ENCODE results near the gene CCDC141. TPM values are rescaled to one million over a fixed set of nuclear protein-coding genes. Genes with fewer than 3 reads are reported as not detected.
A peak's percentile ranks its signal among the peaks of the same experiment; 100 is the strongest.
"Not testable (repeated sequence)": the region's sequence is repeated elsewhere in the genome, so short reads cannot be mapped to it uniquely, and the experiment has no call there.

The CCDC141 gene
- total and polyA plus RNA-seq, 7 donors = under 0.01 to 8.6 (median 3.8) TPM; not detected in 1

GRCh38 chr2:179017773-179018357 is 32.1 kb downstream of the CCDC141 start:
- no peak for DNase-seq
- Histone ChIP-seq H3K27me3 (no peaks in the 10 kb centered on the region), H3K9me3 (no peaks in the 10 kb centered on the region), H3K4me1 (peaks cover 0 to 12% (median 0%) of the 10 kb centered on the region in 4 donors), H3K27ac (no peak overlapping the region), H3K4me3 (no peak overlapping the region), H3K36me3 (no peaks in the 10 kb centered on the region)
- intact Hi-C loops (cut with DNase I) = loop anchor here (10.0 kb wide), 1 partner anchor 87 kb away; no protein-coding TSS in a partner anchor
- no peak for TF ChIP-seq CTCF (IDR thresholded peaks at IDR 0.05)
- TF ChIP-seq EP300 (IDR thresholded peaks at IDR 0.05) = peak in 1 of 4 donors; percentile 11
- no peak for TF ChIP-seq POLR2A (IDR thresholded peaks at IDR 0.05)
- TF ChIP-seq POLR2AphosphoS5 (IDR thresholded peaks at IDR 0.05) = peak in 2 of 4 donors; percentile 10 to 50
- WGBS, 2 donors = 45 to 55% methylated on average over 3 of the region's 3 CpGs

GRCh38 chr2:179014189-179014588 is 35.7 kb downstream of the CCDC141 start:
- H3K27ac ChIP-seq, H3K36me3 ChIP-seq, H3K4me3 ChIP-seq, DNase-seq, H3K9me3 ChIP-seq, H3K27me3 ChIP-seq: not testable (repeated sequence)
- H3K4me1 ChIP-seq = peaks cover 0 to 12% (median 0%) of the 10 kb centered on the region in 4 donors
- WGBS, 2 donors = 56 to 78% methylated on average over 3 of the region's 3 CpGs
- intact Hi-C loops (cut with DNase I) = loop anchor here (10.0 kb wide), 1 partner anchor 91 kb away; no protein-coding TSS in a partner anchor

- intact Hi-C loops (cut with DNase I) = no loop called here
- Histone ChIP-seq H3K9me3 (no peaks in the 10 kb centered on the region), H3K4me1 (no peaks in the 10 kb centered on the region), H3K4me3 (no peak overlapping the region), H3K36me3 (no peaks in the 10 kb centered on the region), H3K27me3 (no peaks in the 10 kb centered on the region), H3K27ac (no peak overlapping the region)
- TF ChIP-seq CTCF (IDR thresholded peaks at IDR 0.05) (no peak), POLR2AphosphoS5 (IDR thresholded peaks at IDR 0.05) (no peak), EP300 (IDR thresholded peaks at IDR 0.05) (no peak), POLR2A (IDR thresholded peaks at IDR 0.05) (no peak)
- no peak for DNase-seq
- 17 to 67% methylated on average over 1 of the region's 1 CpG for WGBS, 2 donors
These were observed 44.0 kb downstream of the CCDC141 start for GRCh38 chr2:179005976-179006375.

GRCh38 chr2:178999476-178999875 is 50.5 kb downstream of the CCDC141 start:
- Histone ChIP-seq H3K4me1 (no peaks in the 10 kb centered on the region), H3K9me3 (no peaks in the 10 kb centered on the region), H3K27ac (no peak overlapping the region), H3K4me3 (no peak overlapping the region), H3K36me3 (no peaks in the 10 kb centered on the region), H3K27me3 (no peaks in the 10 kb centered on the region)
- no peak for TF ChIP-seq POLR2A (IDR thresholded peaks at IDR 0.05)
- TF ChIP-seq EP300 (IDR thresholded peaks at IDR 0.05) = no peak
- TF ChIP-seq CTCF (IDR thresholded peaks at IDR 0.05) = no peak
- TF ChIP-seq POLR2AphosphoS5 (IDR thresholded peaks at IDR 0.05) = no peak
- intact Hi-C loops (cut with DNase I) = no loop called here
- no peak for DNase-seq
- 75 to 88% methylated on average over 4 of the region's 4 CpGs for WGBS, 2 donors

- intact Hi-C loops (cut with DNase I) = no loop called here
- DNase-seq = no peak
- WGBS, 2 donors = 78 to 87% methylated on average over 2 of the region's 2 CpGs
- Histone ChIP-seq H3K4me1 (no peaks in the 10 kb centered on the region), H3K4me3 (no peak overlapping the region), H3K36me3 (no peaks in the 10 kb centered on the region), H3K9me3 (no peaks in the 10 kb centered on the region), H3K27me3 (no peaks in the 10 kb centered on the region), H3K27ac (no peak overlapping the region)
- TF ChIP-seq POLR2AphosphoS5 (IDR thresholded peaks at IDR 0.05) = no peak
- no peak for TF ChIP-seq POLR2A (IDR thresholded peaks at IDR 0.05)
- no peak for TF ChIP-seq CTCF (IDR thresholded peaks at IDR 0.05)
- no peak for TF ChIP-seq EP300 (IDR thresholded peaks at IDR 0.05)
These were observed 51.4 kb downstream of the CCDC141 start for GRCh38 chr2:178998539-178998938.
